ENCODE results near the gene BTAF1.

Gene BTAF1

DNA sequence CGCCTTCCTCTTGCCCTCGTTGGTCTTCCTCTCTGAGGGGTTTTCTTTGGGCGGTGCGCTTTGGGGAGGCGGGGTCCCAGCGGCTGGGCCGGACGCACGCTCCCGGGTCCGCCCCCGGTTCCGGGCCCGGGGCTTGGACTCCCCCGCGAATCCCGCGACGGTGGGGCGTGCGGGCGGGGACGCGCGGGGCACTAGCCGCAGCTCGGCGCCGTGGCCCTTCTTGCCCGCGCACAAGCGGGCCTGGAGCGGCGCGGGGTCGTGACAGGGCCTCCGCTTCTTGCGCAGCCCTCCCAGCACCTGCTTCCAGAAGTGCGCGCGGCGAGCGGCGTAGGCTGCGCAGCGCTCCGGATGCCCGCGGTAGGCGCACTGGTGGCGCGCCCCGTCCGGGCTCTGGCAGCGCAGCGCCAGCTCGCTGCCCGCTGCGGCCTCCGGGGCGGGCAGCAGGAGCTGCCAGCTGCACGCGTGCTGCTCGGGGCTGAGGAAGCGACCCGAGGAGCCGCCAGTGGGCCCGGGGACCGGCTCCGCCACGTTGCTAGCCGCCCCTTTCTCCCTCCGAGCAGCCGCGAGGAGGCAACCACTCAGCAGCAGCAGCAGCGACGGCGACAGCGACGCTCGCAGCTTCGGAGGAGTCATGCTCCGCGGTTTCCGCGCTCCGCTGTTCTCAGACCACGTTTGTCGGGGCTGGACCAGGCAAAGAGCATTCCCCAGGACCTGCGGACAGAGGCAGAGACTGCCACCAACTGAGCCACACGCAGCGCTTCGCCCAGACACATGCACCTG, 15.0 kb upstream of the BTAF1 start:
- peak; percentile 32 for DNase-seq (ENCODE audit: low read depth, low spot score)

DNA sequence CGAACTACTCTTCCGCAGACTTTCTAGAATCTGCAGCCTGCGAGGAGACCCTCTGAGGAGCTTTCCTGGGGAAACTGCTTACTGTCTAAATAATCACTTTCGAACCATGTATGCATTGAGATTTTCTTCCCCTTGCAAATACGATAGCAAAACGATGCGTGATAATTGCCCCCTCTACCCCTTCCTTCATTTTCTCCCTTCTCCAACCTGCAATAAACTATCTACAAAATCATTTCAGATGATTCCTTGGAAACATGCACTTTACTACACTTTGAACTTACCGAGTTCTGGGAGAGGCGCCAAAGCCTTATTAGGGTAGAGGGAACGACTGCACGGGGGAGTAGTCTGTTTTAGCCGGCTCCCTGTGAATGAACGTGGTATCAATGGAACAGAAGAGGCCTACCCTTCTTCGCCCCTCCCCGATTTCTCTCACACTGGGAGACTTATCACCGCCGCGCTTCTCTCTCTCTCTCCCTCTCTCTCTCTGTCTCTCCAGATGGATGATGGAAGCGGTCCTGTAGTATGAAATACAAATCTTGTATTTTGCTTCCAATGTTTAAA, 14.4 kb upstream of the BTAF1 start, which contains the start of gene FGFBP3:
FGFBP3 (minus strand) TSS at position 370 of the 561 bp plus-strand sequence. CDS start 517 bp downstream, outside the sequence.
- DNase-seq (ENCODE audit: low read depth, low spot score): no peak

DNA sequence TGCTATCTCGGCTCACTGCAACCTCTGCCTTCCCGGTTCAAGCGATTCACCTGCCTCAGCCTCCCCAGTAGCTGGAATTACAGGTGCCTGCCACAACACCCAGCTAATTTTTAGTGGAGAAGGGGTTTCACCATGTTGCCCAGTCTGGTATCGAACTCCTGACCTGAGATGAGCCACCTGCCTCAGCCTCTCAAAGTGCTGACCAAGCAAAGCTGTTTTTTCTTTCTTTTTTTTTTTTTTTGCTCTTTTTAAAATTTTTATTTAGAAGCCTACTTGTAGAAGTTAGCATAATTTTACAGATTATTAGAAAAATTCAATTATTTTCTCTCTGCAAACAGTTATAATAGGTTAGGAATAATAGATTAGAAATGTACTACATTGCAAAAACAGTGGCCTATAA, 13.1 kb upstream of the BTAF1 start:
- no peak for DNase-seq (ENCODE audit: low read depth, low spot score)

GRCh38 chr10:91919651-91920050, 3.9 kb upstream of the BTAF1 start:
- DNase-seq (ENCODE audit: low read depth, low spot score): no peak

DNA sequence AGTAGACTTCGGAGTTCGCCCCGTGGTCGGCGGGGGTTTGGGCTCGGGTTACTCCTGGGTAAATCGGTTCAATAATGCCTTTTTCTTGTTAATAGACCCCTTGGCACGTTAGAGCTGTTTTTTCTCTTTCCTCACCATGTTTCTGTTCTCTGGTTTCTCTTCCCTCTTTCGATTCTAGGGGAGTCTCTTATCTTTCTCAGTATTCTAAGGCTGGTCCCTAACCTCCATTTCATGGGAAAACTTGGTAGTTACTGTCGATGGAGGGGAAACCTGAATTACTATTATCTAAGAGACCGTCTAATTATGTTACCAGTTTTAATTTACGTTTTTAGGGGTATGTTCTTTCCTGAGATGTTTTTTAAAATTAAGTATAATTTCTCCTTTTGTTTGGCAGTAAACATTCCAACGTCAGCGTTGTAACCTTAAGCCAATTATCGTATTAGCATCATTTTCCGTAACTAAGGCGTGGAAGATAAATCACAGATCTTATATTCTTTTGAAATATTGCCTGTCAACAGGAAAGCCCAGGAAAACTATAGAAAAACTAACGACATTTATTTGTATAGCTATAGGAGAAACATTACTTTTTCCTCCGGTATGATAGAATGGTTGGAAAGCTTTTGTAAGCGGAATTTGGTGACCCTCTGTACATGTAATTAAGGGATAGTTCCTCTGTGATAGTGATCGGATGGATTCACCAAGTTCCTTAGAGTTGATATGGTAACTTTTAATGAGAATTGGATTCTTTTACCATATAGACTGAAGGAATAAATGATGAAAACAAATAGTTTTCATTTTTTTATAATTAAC, 847 bp downstream of the BTAF1 start:
- no peak for DNase-seq (ENCODE audit: low read depth, low spot score)

GRCh38 chr10:91925022-91925320, 1.4 kb downstream of the BTAF1 start:
- no peak for DNase-seq (ENCODE audit: low read depth, low spot score)

GRCh38 chr10:91930939-91931338, 7.4 kb downstream of the BTAF1 start:
- no peak for DNase-seq (ENCODE audit: low read depth, low spot score)

GRCh38 chr10:91931526-91932190, 8.1 kb downstream of the BTAF1 start:
- no peak for DNase-seq (ENCODE audit: low read depth, low spot score)

- DNase-seq (ENCODE audit: low read depth, low spot score): no peak
These were observed 9.2 kb downstream of the BTAF1 start for GRCh38 chr10:91932737-91933136.

DNA sequence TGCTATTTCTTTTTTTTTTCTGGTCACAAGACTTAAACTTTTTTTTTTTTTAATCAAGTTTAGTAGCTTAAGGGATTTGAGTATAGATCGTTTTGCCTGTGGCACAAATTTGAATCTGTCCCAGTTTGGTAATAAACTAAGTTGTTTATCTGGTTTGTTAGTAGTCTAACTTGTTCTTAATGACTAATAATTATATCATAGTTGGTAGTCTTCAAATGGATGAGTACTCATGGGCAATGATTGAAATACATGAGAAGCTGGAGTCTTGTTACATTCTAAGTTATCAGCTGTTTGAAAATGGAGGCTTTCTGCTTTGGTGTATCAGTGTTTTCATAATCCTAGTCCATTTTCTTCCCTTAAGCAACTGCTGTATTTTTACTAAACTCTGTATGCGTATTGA, 12.3 kb downstream of the BTAF1 start:
- DNase-seq (ENCODE audit: low read depth, low spot score): no peak

DNA sequence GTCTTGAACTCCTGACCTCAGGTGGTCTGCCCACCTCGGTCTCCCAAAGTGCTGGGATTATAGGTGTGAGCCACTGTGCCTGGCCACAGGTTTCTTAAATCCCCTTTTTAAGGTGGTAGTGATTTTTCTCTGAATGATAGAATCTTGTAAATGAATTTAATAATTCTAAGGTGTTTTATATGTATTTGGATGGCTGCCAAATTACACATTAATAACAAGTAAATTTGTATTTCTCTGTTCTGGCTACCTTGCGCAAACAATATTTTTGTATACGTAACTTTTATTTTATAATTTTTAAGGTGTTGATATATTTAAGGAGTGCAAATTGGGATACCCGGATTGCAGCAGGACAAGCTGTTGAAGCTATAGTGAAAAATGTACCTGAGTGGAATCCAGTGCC, 16.1 kb downstream of the BTAF1 start:
- no peak for DNase-seq (ENCODE audit: low read depth, low spot score)

- DNase-seq (ENCODE audit: low read depth, low spot score): no peak
These were observed 17.9 kb downstream of the BTAF1 start for GRCh38 chr10:91941426-91941825.

- no peak for DNase-seq (ENCODE audit: low read depth, low spot score)
These were observed 21.5 kb downstream of the BTAF1 start for GRCh38 chr10:91944880-91945630.

GRCh38 chr10:91953600-91954160, 30.1 kb downstream of the BTAF1 start:
- DNase-seq (ENCODE audit: low read depth, low spot score): no peak

DNA sequence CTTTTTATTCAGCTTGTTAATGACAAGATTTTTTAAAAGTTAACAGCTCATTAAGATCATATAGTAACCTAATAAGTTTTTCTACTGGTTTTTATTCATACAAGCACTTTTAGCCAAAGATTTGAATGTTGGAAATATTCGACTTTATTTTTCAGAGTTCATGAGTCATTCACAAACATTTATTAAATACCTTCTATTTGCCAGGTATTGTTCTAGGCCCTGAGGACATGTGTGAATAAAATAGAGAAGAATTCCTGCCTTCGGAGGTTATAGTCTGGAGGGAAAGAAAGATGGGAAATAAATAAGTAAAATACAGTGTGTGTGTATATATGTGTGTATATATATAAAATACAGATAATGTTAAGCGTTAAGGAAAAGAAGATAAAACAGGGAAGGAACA, 31.5 kb downstream of the BTAF1 start:
- no peak for DNase-seq (ENCODE audit: low read depth, low spot score)

GRCh38 chr10:91957091-91957490, 33.5 kb downstream of the BTAF1 start:
- DNase-seq (ENCODE audit: low read depth, low spot score): no peak

GRCh38 chr10:91969297-91969696, 45.7 kb downstream of the BTAF1 start:
- DNase-seq (ENCODE audit: low read depth, low spot score): no peak

DNA sequence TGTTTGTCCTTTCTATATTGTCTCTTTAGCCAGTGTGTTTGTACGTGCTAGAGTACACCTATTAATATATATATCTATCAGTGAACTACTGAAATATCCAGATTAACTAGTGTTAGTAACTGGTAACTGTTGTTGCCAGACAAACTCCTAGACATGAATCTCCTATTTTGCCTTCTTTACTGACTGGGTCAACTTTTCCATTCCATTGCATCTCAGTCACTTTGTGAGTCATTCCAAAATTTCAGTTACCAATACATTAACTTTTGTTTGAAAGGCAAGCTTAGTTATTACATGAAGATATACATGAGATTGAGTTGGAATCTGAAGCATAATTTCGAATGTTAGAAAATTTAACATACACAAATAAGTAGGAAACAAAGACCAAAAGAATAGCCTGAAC, 51.4 kb downstream of the BTAF1 start:
- no peak for DNase-seq (ENCODE audit: low read depth, low spot score)

- DNase-seq (ENCODE audit: low read depth, low spot score): no peak
These were observed 51.9 kb downstream of the BTAF1 start for GRCh38 chr10:91975438-91975837.

- DNase-seq (ENCODE audit: low read depth, low spot score): no peak
These were observed 52.9 kb downstream of the BTAF1 start for GRCh38 chr10:91976317-91977051.

Data from activated naive CD8-positive, alpha-beta T cell treated with anti-CD3 and anti-CD28 coated beads, Interleukin-2, amount 50 U/mL, for 16 hours (primary cell).